GM18502 (cell line): Measurements from ENCODE around the gene SEMA3A.

Source experiments
- ATAC-seq: cut with Tn5 transposase; IDR thresholded peaks from one replicate; pipeline ENCODE4 v1.9.1; 2021; ENCODE audit warnings: mild to moderate bottlenecking; ENCODE audit not compliant: unreplicated experiment, poor library complexity

The SEMA3A gene

DNA sequence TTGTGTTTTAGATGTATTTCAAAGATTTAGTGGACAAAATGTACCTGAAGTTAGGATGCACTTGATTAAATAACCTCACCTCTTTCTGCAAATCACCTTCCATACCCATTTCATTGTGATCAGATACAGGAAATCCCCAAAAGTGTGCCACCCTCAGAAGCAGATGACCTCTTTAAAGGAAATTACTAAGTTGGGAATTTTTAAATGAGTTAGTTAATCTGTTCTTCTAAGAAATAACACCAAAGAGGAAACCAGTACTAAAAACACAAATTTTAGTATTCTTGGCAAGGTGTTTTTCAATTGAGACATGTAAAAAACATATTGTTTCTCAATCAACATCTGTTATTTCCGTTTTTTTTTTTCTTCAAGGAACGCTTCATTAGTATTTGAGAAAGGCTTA lies 4.6 kb upstream of the SEMA3A start:
- no peak for ATAC-seq

DNA sequence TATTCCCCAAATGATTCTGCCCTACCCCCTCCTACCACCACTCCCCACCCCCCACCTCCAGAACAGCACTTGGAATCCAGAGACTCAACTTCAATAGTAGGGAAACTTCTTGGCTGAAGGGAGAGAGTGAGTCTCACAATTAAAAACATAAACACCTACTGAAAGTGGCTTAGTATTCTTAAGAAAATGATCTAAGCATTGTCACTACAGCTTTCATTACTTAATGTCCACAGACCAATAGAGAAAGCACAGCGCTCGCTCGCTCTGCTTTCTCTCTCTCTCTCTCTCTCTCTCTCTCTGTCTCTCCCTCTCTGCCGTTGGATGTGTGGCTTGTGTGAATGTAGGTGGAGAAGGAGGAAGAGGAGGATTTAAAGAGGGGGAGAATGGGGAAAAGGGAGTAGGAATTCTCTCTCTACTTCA lies 1.5 kb upstream of the SEMA3A start:
- ATAC-seq, result no peak

DNA sequence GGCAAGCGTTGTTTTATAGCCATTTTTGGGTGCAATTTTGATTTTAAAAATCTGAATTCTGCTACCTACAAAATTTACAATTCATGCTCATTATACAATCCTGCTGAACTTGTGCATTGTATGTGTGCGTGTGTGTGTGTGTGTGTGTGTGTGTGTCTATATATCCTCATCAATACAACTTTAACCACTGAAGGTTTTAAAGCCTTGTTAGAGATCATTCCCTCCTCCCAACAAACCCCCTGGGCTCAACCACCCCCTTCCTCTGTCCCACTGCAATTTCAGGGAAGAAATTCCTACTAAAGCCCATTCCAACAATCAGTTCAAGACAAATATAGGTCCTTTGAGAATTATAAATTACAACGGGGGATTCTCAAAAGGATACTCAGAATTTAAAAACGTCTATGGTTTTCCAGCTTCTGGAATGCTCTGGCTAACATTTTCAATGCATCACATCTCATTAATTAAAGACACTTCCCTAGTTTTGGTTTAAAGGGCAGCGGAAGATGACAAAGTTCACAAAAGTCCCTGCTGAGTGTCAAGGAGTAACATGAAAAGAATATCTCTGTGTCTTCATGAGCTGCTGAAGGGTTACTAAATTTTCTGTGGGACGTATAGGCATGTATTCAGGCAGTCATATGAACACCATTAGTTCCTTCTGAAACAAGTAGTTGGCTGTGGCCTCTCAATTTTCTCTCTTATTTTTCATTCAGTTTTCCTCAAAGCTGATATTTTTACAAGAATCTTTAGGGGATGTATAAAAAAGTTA lies 889 bp upstream of the SEMA3A start:
- ATAC-seq, result no peak

DNA sequence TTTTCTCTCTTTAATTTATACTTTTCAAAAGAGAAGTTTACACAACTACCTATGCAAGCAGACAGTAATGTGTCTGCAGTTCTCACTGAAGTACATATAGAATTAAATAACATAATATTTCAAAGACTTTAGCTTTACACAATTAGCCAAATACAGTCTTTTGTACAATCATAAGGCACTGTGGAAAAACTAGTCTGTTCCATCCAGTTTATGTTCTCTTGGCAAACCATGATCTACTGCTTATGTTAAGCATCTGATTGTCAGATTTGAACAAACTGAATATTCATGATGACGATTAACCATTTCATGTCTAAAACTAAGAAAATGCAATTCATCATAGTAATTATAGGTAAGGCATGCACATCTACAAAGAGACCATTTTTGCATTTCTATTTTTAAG lies 842 bp downstream of the SEMA3A start:
- no peak for ATAC-seq

DNA sequence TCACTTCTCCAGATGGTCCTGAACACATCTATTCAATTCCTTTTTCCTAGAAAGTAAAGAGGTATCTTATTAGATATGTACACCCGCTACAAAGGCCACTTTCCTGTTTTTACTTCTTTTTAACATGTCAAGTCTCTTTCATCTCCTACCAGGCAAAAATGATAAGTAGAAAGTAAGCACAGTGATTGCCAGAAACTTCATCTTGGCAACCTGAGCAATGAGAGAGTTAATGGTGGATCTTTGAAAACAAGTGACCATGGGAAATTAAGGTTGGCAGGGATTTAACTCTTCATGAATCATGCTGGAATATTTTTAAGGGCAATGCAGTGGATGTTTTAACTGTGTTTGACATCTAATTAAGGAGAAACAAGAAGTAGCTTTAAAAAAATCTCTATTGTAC lies 2.7 kb downstream of the SEMA3A start:
- no peak for ATAC-seq

DNA sequence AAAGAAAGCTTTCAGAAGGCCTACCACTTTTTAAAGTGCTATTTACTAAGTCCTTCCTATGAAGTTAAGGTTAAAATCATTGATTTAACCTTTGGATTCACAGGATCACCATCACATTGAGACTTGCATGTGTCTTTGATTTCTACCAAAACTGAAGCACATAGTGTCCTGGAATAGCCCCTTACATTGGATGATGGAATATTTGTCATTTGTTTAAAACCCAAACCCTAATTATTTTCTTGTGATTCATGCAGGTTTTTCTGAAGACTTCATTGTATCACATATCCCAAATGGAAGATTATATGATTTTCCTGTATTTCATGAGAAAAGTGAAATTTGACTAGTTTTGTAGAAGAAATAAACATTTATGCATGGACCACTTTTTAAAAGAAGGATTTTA lies 3.3 kb downstream of the SEMA3A start:
- ATAC-seq, result no peak

DNA sequence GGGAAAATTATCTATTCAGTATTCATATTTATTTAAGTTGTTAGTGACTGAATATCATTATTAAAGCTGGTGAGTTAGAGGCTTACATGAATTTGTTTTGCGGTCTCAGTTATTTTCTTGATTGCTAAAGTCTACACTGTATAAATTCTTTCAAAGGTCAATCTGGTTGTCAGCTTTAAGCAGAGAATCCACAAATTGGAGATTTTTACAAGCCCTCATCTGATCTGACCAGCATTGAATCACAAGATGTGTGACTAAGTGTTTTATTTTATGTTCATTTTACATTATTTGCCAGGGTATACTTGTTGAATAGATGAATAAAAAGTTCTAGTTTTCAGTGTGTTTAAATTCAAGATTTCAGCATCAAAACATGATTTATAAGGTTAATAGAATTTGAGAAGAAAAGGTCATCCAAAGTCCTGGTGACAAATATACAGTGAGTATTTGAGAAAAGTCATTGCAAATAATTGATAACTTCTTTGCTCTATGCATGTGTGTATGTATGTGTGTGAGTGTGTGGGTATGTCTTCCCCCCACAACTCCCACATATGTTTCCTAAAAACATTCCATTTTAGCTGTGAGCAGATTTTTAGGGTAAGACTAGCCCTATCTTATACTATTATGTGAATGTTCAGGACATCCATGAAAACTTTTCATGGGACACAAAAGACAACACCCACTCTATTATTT lies 4.4 kb downstream of the SEMA3A start:
- no peak for ATAC-seq

DNA sequence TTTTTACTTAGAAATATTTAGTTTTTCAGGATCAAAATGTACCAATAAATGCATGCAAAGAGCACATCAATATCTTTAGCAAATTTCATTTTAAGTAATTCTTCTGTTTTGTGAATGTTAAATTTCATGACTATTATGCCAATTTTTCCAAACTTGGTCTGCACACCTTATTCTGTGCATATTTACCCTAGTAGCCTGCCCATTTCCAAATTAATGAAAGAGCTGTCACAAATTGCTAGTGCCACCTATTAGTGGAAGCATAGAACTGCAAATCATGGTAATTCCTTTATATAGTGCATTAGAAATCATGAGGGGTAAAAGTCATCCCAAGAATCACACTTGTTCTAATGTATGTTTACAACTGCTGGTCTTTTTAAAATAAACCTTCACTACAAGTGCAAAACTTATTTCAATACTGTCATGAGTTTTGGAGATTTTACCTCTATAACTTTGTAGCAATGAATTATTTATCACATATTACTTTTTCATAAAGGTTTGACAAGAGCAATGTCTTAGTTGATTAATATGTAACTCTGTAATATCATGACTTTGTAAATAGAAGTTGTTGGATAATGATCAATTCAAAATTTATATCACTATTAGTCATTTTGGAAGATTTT lies 5.7 kb downstream of the SEMA3A start:
- ATAC-seq, result no peak

DNA sequence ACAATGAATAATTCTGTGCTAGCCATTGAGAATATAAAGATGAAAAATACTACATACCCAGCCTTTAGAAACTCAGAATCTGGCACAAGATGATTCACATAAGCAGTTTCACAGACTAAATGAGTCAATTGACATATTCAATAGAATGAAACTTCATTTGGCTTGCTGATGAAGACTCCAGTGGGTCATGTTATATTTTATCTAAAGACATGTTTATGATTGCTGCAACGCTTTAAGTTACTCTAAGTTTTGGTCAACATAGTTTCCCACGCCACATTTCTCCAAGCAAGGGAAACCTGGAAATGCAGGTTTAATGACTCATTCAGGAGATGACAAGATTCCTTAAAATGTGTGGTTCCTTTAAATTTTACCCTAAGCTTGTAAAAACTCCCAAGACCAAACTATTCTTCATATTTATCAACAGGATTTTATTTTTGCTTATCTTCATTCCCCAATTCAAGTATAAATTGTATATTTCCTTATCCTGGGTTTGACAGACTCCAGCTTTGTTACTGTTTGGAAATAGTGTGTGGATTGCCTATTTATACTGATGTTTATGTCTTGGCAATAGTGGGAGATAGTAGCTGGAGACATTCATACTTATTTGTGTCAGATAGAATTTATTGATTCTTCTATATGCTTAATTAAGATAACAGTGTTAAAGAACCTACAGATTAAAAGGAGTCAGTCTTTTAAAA lies 6.6 kb downstream of the SEMA3A start:
- no peak for ATAC-seq

DNA sequence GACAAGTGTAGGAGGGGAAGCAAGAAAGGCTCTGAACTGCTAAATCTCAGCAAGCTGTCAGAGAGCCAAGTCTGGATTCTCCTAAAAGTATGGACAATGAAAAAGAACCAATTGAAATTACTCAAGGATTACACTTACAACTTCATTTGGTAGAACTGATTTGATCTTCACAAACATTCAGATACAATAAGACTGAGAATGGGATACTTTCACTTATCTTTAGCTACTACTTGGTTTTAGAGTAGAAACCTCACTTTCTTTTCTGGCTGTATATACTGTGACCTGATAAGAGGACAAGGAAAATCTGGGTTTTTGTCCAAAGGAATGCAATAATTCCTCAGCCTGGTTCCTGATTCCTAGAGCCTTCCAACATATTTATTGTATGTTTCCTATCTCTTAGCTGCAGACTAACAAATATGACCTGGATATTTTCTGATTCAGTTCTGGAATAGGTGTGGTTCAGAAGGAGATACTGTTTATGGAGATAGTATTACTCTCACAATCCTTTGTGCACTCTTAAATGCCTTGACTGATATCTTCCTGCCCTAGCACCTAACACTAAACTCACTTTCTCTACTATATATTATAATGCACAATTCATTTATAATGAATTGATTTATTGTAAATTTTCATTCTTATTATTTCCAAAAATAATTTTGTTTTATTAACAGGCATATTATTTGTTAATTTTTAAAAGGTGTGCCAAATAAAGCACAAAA lies 7.3 kb downstream of the SEMA3A start:
- ATAC-seq, result no peak

DNA sequence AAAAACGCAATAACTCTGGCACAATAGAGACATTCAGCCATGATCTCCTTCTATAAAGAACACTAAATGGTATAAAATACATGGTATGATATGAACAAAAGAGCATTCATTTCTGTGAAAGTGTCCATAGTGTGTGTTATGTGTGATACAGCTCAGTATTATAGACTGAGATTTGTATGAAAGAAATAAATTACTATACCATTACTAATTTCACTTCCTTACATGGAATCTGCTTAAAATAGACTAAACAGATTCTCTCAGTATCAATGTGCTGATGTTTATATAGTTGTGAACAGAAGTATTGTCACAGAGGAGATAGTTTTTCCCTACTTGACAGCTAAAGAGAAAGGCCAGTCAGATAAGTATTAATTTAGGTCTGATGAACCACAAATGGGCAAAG lies 10.8 kb downstream of the SEMA3A start:
- no peak for ATAC-seq

DNA sequence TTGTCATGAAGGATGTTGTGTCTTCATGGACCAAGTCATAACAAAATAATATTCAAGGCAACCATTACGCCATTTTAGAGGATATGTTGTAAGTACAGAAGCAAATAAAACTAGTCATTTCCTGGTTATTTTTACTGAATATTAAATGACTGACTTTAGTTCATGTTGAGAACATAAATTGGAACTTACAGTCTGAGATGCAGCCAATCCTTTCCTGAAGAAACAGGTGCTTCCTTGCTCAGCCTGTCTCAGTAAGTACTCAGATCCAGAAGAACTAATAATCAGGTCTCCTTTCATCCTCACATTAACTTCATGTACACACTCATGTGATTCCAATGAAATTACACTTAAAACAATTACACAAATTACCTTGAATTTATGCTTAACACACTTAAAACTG lies 12.3 kb downstream of the SEMA3A start:
- no peak for ATAC-seq

DNA sequence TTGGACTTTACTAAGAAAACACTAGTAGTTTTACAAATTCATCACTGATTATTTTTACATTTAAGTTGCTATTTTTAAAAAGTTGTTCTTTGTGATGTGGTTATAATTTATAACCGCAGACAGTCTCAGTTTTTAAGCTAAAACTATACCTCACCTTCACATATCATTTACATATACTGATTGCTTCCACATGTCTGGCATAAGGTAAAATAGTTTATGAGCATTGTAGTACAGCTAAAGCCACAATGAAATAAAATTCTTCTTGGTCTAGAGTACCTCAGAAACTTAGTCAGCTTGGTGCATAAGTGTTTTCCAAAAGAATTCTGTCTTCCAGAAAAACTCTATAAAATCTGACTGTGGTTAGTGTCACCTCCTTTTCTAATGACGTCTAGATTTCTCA lies 13.0 kb downstream of the SEMA3A start:
- ATAC-seq, result no peak

DNA sequence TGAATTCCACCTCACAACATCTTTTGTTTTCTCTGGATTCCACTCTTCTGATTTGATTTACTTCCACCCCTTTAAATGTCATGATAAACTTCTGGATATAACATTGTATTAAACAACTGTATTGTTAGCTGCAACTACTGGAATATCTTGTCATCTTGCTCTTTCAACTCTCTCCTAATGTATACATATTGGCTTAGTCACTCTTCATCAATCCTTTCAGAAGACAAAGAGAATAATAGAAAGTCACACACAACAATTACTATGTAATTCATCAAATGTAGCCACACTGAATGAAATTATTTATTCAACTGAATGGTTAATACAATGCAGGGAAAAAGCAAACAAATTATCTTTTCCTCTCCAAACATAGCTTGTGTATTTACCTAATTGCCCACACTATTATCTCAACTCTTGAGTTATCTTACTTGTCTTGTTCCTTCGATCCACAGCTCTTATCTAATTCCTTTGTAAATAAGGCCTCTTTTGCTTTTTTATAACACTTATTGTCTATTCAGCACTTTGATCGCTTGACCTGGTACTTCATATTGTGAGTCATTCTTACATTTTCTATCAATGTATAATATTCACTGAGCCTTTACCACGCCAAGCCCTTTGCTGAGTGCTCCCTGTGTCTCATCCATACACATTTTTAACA lies 16.7 kb downstream of the SEMA3A start:
- ATAC-seq, result no peak

DNA sequence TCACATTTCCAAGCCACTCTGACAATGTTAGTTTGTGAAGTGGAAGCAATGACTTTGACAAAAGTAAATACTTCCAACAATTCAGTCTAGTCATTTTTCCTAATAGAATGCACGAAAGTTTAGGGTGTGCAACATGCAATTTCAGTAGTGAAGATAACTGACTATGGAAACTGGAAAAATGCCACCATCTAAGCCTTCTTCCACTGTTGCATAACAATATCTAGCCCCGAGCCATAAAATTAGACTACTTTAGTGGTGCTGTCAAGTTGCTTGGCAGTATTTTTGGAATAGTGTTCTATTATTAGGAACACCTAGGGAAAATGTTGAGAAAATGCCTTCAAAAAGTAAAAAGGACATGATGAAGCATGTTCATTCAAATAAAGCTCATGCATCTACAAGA lies 17.9 kb downstream of the SEMA3A start:
- ATAC-seq, result no peak

DNA sequence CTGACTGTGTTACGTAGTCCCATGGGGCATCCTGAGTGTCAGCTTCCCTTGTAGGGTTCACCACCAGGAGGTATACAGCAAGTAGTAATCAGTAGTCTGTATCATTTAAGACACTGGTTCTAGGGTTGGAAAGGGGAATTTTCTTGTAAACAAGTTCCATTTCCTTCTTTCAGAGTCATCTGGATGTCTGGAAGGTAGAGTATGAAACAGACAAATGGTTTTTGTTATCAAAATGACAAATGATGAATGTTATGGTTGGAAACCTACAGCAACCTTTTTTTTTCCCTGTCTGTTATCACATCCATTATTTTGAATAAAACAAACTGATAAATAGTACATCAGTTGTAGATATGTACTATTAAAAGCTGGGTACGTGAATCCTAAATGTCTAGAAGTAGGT lies 19.1 kb downstream of the SEMA3A start:
- no peak for ATAC-seq

DNA sequence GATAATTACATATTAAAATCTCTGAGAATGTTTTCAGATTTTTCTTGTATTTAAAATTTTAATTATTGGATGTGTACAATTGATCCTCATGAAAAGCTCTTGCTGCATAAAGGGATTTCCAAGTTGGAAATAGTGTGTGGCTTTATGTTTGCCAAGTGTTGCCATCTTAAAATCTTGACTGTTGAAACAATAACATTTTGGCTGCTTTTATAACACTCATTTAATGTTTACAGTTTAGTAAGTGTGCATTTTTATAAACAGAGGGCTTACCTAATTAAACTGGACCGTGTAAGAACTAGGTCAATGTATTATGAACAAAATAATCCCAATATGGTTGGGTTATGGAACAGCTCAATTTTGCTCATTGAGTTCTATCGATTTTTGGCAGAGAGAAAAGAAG lies 23.9 kb downstream of the SEMA3A start:
- no peak for ATAC-seq

DNA sequence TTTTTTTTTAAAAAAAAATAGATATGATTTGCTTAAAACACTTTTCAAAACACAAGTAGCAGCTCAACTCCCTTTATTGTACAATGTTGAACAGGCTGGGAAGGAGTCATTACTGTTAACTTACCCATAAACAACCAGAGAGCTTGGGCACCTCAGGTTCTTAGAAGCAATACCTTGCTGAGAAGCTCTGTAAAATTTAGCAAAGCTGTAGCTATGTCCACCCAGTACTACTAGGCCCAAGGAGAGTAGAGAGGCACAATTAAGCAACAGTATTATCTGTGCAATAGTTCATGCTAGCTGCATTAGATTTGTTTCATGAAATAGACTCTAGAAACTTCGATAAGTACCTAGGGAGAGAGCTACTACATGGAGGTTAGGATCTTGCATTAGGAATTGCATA lies 32.0 kb downstream of the SEMA3A start:
- no peak for ATAC-seq

DNA sequence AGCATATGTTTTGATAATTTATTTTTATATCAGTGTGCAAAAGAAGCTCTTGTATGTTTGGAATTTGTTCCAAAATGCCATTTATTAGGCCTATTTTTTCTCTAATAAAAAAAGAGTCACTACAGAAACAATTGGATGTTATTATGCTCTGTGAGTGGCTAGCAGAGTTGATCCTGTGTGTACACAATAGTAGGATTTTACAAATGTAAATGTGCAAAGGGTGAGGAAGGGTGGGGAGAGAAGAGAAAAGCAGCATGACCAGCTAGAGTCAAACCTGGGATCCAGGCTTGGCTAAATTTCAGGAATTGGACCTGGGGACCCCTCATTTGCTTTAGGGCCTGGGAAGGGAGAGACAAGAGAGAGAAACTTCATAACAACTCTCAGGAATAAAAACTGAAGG lies 32.5 kb downstream of the SEMA3A start:
- no peak for ATAC-seq

DNA sequence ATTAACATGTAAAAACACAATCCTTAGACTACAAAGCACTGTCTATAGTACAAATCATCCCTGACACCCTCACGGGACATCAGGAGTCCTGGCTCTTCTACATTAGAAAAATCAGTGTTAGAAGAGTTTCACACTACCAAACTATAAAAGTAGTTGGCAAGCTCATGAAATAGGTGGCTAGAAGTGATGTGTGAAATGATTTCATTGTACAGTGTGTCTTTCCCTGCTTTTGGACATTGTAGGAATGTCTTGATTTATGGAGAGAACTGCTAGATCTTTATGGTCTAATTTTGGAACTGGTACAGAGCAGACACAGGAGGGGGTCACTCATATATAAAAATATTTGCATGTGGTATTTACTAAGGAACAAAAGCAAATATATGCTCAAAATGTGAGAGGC lies 33.2 kb downstream of the SEMA3A start:
- no peak for ATAC-seq
